Measurements from ENCODE around the gene C22orf39. TPM values are rescaled to one million over a fixed set of nuclear protein-coding genes. Genes with fewer than 3 reads are reported as not detected.

The C22orf39 gene
- polyA plus RNA-seq, 2 of the 4 experiments (the other 2 are of a cell fraction): 19.4 to 19.5 TPM

GRCh38 chr22:19432133-19432851 lies 15.2 kb downstream of the C22orf39 start, which contains the start of gene MRPL40:
Gene MRPL40, plus strand, starts transcription at chr22:19432545. Its CDS starts 10 bp downstream, at chr22:19432555.
- Histone ChIP-seq H3K4me3 (peak within 1 kb of the TSS; percentile 99), H3K9me3 (no peaks in the 10 kb centered on the region), H3K27ac (peak within 1 kb of the TSS; percentile 93 to 100), H3K4me1 (peaks cover 9% of the 10 kb centered on the region), H3K4me2 (peak within 1 kb of the TSS; percentile 98)
- ChIA-PET POLR2A (interaction anchor here (0.6 to 2.0 kb wide), 7 partner anchors 11 to 288 kb away, joined by 3 to 5 read pairs (median 3); partner anchors contain the start of genes CDC45, ESS2, SLC25A1 and UFD1), CTCF (interaction anchor here (0.7 to 1.0 kb wide), 2 partner anchors 13 to 252 kb away, joined by 3 read pairs; no protein-coding TSS in a partner anchor)
- TF ChIP-seq MAX (IDR thresholded peaks at IDR 0.05) (peak; percentile 92), NPAS2 (CRISPR knock-in tag; IDR thresholded peaks at IDR 0.05; ENCODE audit: borderline replicate concordance) (peak; percentile 84), RAD21 (conservative IDR thresholded peaks at IDR 0.05 in 1 of 2, IDR thresholded peaks at IDR 0.05 in 1 of 2) (no peak), POLR2A (IDR thresholded peaks at IDR 0.05; ENCODE audit: low read length) (peak; percentile 82), CBX8 (IDR thresholded peaks at IDR 0.05) (no peak), PBX3 (IDR thresholded peaks at IDR 0.05) (peak; percentile 62; the same call in 1 of the 2 replicates), GATA3 (IDR thresholded peaks at IDR 0.05; ENCODE audit: borderline replicate concordance) (0 out of 2 replicates have a peak, but pooled peaks have one; percentile 42), MYC (IDR thresholded peaks at IDR 0.05; ENCODE audit: borderline replicate concordance, low read length) (peak; percentile 83), FOXS1 (CRISPR knock-in tag; IDR thresholded peaks at IDR 0.05) (peak; percentile 52; the same call in 1 of the 2 replicates), RARB (CRISPR knock-in tag; IDR thresholded peaks at IDR 0.05) (no peak), TP53 (CRISPR knock-in tag; IDR thresholded peaks at IDR 0.05) (no peak), ZC3H11A (IDR thresholded peaks at IDR 0.05) (no peak; the same call in 1 of the 2 replicates), CBX2 (IDR thresholded peaks at IDR 0.05; ENCODE audit: borderline replicate concordance, low read depth) (no peak), BCL3 (IDR thresholded peaks at IDR 0.05) (peak; percentile 71; the same call in 2 of the 3 replicates), CTCF (IDR thresholded peaks at IDR 0.05) (no peak), E2F6 (IDR thresholded peaks at IDR 0.05; ENCODE audit: borderline replicate concordance, low read depth) (peak; percentile 49), ZNF302 (CRISPR knock-in tag; IDR thresholded peaks at IDR 0.05) (no peak), KDM5A (IDR thresholded peaks at IDR 0.05) (peak; percentile 75), HDAC2 (IDR thresholded peaks at IDR 0.05) (no peak), HOXB13 (CRISPR knock-in tag; IDR thresholded peaks at IDR 0.05; ENCODE audit: low read depth) (0 out of 2 replicates have a peak, but pooled peaks have one; percentile 35), ATOH8 (CRISPR knock-in tag; IDR thresholded peaks at IDR 0.05; ENCODE audit: low read depth) (no peak), HOXB5 (CRISPR knock-in tag; IDR thresholded peaks at IDR 0.05) (no peak), FOSL2 (IDR thresholded peaks at IDR 0.05) (no peak), FOSL2 (CRISPR knock-in tag; IDR thresholded peaks at IDR 0.05) (0 out of 2 replicates have a peak, but pooled peaks have one; percentile 6), NFE2L2 (conservative IDR thresholded peaks at IDR 0.05; ENCODE audit: low read length) (no peak), RFX5 (IDR thresholded peaks at IDR 0.05) (0 out of 2 replicates have a peak, but pooled peaks have one; percentile 40), JUN (IDR thresholded peaks at IDR 0.05) (peak; percentile 89 to 90), CHD4 (IDR thresholded peaks at IDR 0.05; ENCODE audit: borderline replicate concordance) (no peak), PHF8 (IDR thresholded peaks at IDR 0.05; ENCODE audit: borderline replicate concordance, low read depth) (peak; percentile 14), REST (IDR thresholded peaks at IDR 0.05) (peak; percentile 27; the same call in 1 of the 2 replicates), EHF (CRISPR knock-in tag; IDR thresholded peaks at IDR 0.05) (no peak)
- ATAC-seq (peak; percentile 92 to 96), DNase-seq (ENCODE audit: low read depth in 1 of 2, low spot score in 1 of 2) (peak; percentile 72 to 92), FAIRE-seq (no peak)
- WGBS (ENCODE audit: missing lambda C conversion rate): 0% methylated on average over 10 of the region's 74 CpGs
